HG03066 (cell line): ENCODE data around the gene POF1B.
"Not testable (repeated sequence)": the region's sequence is repeated elsewhere in the genome, so short reads cannot be mapped to it uniquely, and the experiment has no call there.

ENCODE experiments used
- ATAC-seq: cut with Tn5 transposase; IDR thresholded peaks from one replicate; pipeline ENCODE4 v1.9.1; 2021; ENCODE audit warnings: low read depth; ENCODE audit not compliant: unreplicated experiment

The POF1B gene, protein sequence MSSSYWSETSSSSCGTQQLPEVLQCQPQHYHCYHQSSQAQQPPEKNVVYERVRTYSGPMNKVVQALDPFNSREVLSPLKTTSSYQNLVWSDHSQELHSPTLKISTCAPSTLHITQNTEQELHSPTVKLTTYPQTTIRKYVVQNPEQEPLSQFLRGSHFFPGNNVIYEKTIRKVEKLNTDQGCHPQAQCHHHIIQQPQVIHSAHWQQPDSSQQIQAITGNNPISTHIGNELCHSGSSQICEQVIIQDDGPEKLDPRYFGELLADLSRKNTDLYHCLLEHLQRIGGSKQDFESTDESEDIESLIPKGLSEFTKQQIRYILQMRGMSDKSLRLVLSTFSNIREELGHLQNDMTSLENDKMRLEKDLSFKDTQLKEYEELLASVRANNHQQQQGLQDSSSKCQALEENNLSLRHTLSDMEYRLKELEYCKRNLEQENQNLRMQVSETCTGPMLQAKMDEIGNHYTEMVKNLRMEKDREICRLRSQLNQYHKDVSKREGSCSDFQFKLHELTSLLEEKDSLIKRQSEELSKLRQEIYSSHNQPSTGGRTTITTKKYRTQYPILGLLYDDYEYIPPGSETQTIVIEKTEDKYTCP

DNA sequence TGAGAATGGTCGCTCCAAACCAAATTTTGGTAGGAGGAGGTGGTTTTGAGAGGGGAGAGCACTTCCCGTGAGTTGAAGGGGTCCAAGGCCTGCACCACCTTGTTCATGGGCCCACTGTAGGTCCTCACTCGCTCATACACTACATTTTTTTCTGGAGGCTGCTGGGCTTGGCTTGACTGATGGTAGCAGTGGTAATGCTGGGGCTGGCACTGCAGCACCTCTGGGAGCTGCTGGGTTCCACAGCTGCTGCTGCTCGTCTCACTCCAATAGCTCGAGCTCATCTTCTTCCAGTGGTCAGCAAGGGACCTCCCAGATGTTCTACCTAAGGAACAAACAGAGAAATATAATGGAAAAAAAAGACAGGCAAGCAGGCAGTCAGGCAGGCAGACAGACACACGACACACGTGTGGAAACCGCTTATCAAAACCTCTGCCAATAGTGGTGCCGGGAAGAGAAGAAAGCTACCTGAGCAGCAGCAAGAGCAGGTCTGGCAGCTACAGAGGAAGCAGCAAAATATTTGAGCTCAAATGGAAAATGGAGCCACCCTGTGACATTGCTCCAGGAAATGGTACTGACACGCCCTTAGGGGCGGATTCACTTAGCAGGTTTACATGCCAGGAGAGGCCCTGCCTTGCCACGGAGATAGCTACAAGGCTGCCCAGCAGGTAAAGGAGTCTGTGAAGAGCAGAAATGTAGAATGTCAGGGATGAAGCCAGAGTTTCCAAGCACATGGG is at the start of gene POF1B:
POF1B (minus strand) TSS at position 492 of the 734 bp plus-strand sequence; CDS start at position 281, 211 bp downstream.
- ATAC-seq, result no peak

DNA sequence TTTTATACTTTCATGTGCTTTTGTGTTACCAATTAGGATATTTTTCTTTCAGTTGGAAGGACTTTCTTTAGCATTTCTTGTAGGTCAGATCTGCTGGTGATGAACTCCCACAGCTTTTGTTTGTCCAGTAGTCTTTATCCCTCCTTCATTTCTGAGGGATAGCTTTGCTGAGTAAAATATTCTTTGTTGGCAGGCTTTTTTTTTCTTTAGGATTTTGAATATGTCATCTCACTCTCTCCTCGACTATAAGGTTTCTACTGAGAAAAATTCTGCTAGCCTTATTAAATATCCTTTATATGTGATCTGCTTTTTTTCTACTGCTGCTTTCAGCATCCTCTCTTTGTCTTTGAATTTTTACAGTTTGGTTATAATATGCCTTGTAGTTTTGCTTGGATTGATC is 49.6 kb upstream of the POF1B start:
- no peak for ATAC-seq

GRCh38 chrX:85419293-85419692 is 39.8 kb upstream of the POF1B start:
- no peak for ATAC-seq

GRCh38 chrX:85391878-85392238 is 12.4 kb upstream of the POF1B start:
- no peak for ATAC-seq

- ATAC-seq, result no peak
Observed at GRCh38 chrX:85391185-85391877, 11.9 kb upstream of the POF1B start.

- ATAC-seq, result no peak
Observed at GRCh38 chrX:85381602-85382001, 2.1 kb upstream of the POF1B start.

DNA sequence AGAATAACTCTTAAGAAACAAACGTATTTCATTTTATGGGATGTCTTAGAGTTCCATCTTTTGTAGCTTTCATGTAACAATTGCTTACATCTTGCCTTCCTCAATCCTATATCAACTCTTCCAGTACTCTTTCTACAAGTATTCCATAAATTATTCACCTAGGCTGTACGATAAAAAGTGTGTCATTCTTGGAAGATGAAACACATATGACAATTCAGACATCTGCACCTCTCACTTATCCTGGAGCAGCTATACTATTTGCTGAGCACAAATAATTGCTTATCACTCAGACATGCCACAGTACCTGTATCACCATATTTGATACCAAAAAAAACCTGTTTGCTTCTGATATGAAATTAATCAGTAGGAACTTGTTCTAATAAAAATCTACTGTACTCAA is 1.0 kb downstream of the POF1B start:
- ATAC-seq, result no peak

DNA sequence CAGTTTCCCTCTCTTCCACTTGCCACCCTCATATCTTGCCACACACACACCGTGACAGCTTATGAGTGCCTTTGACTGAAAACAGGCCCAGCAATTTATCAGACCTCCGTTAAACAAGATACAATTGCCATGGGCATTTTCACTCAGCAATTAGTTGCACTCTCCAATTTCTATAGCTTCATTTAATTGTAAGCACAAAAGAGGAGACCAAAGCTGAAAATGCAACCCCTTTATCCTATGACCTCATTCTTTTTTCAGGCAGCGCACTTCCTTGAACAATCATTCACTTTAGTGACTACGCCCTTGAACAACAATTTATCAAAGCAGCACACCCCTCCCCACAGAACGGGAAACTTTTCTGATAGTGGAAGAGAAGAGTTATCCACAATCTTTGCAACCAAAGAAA is 4.1 kb downstream of the POF1B start:
- ATAC-seq, result no peak

DNA sequence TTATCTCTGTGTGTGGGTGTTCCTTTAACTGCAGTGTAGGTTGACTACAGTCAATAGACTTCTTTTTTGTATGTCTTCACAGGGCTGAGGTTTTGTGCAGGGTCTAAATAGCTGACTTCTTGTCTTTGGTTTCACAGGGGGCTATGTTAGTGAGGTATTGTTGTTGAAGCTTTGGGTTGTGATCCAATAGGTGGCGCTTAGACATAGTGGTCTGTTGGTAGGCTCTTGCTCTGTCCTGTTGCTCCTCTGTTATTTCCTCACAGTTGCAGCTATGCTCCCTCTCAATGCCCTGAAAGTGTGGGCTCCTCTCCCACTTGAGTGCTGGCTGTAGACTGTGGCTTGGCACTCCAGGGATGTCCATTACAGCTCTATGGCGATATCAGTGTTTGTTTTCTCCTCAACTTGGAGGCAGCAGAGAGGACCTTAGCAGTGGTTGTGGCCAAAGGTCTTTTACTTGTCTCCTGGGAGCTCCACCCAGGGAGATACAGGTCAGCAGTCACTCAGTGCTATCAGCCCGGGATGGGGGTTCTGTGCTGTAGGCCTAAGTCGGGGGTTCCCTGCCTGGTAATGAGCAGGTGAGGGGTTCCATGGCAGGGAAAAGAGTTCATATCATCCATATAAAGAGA is 14.0 kb downstream of the POF1B start:
- no peak for ATAC-seq

DNA sequence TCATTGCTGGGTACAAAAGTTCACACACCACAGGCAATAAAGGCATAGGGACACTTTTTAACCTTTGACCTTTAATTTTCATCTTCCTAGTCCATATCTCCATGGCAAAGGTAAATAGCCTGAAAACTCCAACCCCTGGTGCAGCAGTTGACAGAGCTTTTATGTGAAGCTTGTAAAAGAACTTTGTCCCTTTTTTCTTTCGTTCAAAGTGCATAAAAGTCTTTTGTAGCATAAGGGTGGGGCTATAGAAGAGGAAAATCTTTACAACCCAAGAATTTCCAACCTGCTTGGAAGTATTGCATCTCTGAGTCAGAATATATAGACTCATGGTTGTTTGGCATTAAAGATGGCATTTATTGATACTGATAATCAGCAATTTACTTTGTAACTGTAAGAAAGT is 20.4 kb downstream of the POF1B start:
- no peak for ATAC-seq

DNA sequence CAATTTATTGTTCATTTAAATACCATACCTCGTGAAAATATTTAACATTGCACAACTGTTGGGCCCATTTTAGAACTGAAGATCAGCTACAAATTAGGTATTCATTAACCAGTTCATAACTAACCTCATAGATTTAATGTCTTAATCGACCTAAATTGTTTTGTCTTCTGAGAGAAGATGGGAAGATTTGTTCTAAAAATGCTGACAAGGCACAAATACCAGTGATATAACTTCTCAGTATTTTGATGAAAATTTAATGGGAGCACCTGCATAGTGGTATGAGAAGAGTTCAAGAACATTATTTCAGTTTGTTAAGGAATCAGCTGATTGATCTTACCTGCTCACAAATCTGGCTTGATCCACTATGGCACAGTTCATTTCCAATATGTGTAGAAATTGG is 33.9 kb downstream of the POF1B start:
- no peak for ATAC-seq

- ATAC-seq, result no peak
Observed at GRCh38 chrX:85327060-85327333, 52.5 kb downstream of the POF1B start.

DNA sequence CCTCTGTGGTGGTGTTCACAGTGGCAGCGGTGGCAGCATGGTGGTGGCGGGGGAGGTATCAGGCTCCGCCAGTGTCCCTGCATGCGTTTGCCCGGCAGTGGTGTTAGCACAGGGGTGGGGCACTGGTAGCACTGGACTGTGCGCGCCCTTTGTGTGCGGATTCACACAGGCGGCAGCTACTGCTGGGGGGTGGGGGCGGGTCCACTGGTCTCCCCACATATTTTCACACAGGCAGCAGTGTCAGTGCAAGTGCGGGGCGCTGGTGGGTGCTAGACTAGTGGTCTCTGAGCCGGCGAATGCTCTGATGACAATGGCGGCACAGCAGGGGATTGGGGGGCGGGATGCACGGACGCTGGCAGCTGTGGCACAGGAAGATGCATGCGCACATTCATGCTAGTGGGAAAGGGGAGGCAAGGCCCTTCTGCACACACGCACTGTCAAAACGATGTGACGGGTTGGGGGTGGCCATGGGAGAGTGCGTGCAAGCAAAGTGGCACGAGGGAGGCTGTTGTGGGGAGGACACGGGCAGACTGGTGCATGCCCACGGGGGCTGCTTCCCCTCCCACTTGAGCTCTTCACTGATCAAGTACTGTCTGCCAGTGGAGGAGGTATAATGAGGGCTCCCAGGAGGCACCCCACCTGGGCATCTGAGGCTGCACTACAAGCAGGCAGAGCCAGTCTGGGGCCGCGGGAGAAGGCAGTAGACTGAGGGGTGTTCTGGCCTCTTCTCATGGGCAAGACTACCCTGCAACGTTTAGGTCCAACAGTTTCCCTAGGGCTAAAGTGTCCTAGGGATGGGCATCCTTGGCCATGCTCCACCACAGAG is 53.0 kb downstream of the POF1B start:
- no peak for ATAC-seq

DNA sequence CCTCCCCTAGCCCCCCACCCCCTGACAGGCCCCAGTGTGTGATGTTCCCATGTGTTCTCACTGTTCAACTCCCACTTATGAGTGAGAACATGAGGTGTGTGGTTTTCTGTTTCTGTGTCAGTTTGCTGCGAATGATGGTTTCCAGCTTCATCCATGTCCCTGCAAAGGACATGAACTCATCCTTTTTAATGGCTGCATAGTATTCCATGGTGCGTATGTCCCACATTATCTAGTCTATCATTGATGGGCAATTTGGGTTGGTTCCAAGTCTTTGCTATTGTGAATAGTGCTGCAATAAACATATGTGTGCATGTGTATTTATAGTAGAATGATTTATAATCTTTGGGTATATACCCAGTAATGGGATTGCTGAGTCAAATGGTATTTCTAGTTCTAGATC is 68.1 kb downstream of the POF1B start:
- ATAC-seq, result not testable (repeated sequence)

GRCh38 chrX:85309717-85310116 is 69.7 kb downstream of the POF1B start:
- ATAC-seq, result no peak

DNA sequence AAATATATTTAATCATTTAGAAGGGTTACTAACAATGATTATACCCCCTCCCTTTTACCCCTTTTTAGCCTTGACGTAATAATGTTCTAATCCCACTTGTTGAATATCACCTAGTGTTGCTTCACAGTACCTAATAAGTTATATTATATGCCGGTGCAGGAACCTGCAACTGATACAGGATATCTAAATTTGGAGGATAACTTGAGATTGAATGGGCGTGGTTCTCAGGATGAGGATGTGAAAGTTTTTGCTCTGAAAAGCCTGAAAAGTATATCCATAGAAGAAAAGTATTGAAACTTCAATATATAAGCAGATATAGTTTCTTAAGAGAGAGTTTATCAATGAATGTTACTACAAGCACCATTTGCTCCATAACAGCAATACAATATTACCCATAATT is 75.9 kb downstream of the POF1B start:
- no peak for ATAC-seq

DNA sequence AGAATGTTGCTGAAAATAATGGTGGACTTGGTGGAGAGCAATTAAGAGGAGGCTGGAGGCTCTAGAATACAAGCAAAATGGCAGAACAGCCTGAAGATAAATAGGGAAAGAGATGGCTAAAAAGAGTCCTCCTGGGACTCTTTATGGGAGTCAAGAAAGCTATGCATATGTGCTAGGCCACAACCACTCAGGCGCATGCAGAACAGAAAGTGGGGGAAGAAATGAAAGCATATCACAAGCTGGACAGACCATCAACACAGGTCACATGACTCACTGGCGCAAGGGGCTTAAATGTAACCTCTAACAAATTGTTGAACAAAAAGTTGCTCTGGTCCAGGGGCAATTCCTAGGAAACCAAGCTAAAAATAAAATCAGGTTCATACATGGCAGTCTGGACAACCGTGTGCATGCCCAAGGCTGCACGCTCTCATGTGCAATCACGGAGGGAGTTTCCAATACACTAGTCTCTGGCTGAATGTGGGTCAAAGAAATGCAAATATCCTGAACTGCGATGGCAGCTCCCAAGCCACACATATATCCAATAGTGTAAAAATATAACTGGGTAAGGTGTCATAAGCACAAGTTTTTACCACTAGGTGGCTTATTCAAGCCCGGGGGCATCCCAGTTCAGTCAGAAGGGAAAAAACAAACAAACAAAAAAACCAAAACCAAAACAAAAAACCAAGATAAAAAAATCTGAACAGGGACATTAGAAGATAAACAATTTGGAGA is 90.3 kb downstream of the POF1B start:
- ATAC-seq, result no peak

DNA sequence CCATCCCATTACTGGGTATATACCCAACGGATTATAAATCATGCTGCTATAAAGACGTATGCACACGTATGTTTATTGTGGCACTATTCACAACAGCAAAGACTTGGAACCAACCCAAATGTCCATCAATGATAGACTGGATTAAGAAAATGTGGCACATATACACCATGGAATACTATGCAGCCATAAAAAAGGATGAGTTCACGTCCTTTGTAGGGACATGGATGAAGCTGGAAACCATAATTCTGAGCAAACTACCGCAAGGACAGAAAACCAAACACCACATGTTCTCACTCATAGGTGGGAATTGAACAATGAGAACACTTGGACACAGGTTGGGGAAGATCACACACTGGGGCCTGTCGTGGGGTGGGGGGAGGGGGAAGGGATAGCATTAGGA is 94.2 kb downstream of the POF1B start:
- not testable (repeated sequence) for ATAC-seq

DNA sequence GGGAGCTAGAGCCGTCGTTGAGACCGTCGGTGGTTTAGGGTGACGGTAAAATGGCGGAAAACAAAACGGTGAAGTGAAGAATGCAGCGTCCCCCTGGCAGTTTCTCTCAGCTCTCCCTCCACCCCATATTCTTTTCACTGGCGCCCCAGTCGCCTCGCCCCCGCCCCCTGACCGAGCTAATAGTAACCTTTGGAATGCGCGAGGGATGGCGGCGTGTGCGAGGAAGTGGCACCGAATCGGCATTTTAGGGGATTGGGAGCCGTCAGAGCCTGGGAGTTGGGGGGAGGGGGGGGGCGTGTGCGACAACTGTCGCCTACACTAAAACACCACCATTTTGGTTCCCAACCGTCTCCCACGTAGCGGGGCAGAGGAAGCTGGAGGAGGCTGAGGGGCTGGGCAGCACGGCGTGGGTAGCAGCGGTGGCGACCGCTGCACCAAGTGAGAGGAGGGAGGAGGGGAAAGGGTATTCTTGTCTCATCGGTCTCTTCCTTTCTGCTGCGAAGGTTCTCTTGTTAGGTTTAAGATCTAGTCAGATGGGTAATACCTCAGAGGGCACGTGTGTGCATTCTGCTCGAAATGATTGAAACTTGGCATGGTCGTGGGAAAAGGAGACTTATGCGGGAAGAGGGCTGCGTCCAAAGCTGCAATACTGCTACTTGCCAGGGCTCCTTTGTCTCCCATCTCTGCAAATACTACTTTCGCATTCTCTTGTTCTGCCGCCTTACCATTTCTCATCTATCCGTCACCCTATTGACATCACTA is 134.8 kb downstream of the POF1B start:
- peak; percentile 45 for ATAC-seq
